Measurements from ENCODE around the gene CAD.

DNA sequence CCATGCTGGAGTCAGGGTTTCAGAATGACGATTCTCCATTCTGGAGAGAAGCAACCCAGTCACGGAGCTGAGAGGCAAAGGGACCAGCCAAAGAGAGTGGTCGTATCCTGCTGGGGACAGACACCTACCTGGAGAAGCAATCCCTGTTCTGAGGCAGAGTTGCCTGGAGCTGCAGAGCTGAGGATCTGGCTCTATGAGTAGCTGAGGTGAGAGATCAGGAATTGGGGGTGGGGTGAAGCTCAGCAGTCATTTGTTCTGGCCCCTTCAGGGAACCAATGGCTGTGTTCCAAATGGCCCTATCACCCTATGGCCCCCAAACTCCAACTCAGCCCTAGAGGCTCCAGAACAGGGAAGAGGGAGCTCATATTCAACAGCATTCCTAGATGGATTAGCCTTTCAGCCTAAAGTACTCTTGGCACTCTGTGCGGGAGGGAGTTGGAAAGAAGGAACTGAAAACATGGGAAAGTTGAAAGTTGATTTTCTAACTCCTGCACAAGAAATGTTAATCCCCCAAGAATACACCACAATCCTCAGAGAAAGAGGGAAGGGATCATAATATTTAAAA, 8.6 kb upstream of the CAD start:
- TF ChIP-seq, protein P1, sequence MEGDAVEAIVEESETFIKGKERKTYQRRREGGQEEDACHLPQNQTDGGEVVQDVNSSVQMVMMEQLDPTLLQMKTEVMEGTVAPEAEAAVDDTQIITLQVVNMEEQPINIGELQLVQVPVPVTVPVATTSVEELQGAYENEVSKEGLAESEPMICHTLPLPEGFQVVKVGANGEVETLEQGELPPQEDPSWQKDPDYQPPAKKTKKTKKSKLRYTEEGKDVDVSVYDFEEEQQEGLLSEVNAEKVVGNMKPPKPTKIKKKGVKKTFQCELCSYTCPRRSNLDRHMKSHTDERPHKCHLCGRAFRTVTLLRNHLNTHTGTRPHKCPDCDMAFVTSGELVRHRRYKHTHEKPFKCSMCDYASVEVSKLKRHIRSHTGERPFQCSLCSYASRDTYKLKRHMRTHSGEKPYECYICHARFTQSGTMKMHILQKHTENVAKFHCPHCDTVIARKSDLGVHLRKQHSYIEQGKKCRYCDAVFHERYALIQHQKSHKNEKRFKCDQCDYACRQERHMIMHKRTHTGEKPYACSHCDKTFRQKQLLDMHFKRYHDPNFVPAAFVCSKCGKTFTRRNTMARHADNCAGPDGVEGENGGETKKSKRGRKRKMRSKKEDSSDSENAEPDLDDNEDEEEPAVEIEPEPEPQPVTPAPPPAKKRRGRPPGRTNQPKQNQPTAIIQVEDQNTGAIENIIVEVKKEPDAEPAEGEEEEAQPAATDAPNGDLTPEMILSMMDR (IDR thresholded peaks at IDR 0.05) = no peak
- TF ChIP-seq POLR2A (IDR thresholded peaks at IDR 0.05) (no peak), EP300 (IDR thresholded peaks at IDR 0.05) (no peak)

All from ovary (tissue), 3 donors.